HUES64 (cell line): ENCODE data around the gene ACAD10.

Source experiments
- H3K27ac ChIP-seq: 2 replicates; pipeline ENCODE4 v1.7.0; 2013; ENCODE audit warnings: low read depth, low read length, inconsistent platforms
- H3K27me3 ChIP-seq: 2 replicates; pipeline ENCODE4 v1.6.1; 2013; ENCODE audit warnings: mild to moderate bottlenecking, low read length; ENCODE audit not compliant: insufficient read depth
- H3K36me3 ChIP-seq: 2 replicates; pipeline ENCODE4 v1.6.1; 2013; ENCODE audit warnings: mild to moderate bottlenecking, low read length; ENCODE audit not compliant: insufficient read depth
- H3K4me1 ChIP-seq: 2 replicates; pipeline ENCODE4 v1.6.1; 2013; ENCODE audit warnings: mild to moderate bottlenecking, low read length, moderate library complexity; ENCODE audit not compliant: insufficient read depth
- H3K4me3 ChIP-seq: 2 replicates; pipeline ENCODE4 v1.5.1; 2013; ENCODE audit warnings: mild to moderate bottlenecking, low read length, moderate library complexity
- H3K9ac ChIP-seq: 2 replicates; pipeline ENCODE4 v1.6.1; 2013; ENCODE audit warnings: mild to moderate bottlenecking, low read depth, low read length
- H3K9me3 ChIP-seq: 2 replicates; pipeline ENCODE4 v1.6.1; 2013; ENCODE audit warnings: low read depth, low read length; ENCODE audit not compliant: insufficient read depth
- WGBS: fragments of 150-250, 120-280 bp; methylation state at CpG from one replicate; pipeline ENCODE4 v1.1.7; 2013; ENCODE audit warnings: missing lambda C conversion rate; 5-methylcytosine and 5-hydroxymethylcytosine counted together

The ACAD10 gene

DNA sequence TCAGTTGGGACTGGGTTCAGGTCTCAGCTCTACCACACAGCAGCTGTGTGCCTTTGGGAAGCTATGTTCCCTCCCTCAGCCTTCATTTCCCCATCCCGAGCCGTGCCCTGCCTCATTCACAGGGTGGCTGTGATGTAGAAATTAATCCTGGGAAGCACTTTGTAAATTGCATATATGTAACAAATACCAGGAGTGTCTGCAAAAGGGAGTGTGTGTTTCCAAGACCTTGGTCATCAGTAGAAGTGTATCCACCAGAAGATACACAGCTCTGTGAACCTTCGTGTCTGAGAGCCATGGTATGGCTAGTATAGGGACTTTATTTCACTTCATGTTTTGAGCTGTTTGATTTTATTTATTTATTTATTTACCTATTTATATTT is 107.0 kb downstream of the ACAD10 start:
- H3K4me1 ChIP-seq, result no peaks in the 10 kb centered on the region

GRCh38 chr12:111798182-111798581 is 112.3 kb downstream of the ACAD10 start:
- Histone ChIP-seq H3K9ac (no peak overlapping the region), H3K36me3 (peaks cover 46% of the 10 kb centered on the region), H3K9me3 (no peaks in the 10 kb centered on the region), H3K27me3 (no peaks in the 10 kb centered on the region), H3K4me3 (no peak overlapping the region), H3K27ac (no peak overlapping the region), H3K4me1 (no peaks in the 10 kb centered on the region)
- WGBS, result 95% methylated on average over 4 of the region's 4 CpGs

More for the DNA sequence above, 107.0 kb downstream of the ACAD10 start:
- Histone ChIP-seq H3K27ac (no peak overlapping the region), H3K36me3 (peaks cover 50% of the 10 kb centered on the region), H3K9me3 (no peaks in the 10 kb centered on the region), H3K4me3 (no peak overlapping the region), H3K9ac (no peak overlapping the region), H3K27me3 (no peaks in the 10 kb centered on the region)
- WGBS, result 92% methylated on average over 1 of the region's 3 CpGs

DNA sequence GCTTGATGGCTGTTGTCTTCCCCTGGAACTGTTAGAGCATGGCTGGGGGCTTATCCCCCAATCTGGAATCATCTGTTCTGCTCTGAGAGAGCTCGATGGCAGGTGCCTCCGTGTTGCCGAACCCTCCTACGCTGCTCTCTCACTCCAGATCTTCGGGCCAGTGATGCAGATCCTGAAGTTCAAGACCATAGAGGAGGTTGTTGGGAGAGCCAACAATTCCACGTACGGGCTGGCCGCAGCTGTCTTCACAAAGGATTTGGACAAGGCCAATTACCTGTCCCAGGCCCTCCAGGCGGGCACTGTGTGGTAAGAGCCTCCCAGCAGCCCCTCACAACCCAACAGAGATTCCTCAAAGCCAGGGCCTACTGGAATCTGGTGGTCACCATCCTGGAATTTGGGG is 113.9 kb downstream of the ACAD10 start:
- no peak overlapping the region for H3K9ac ChIP-seq
- peaks cover 44% of the 10 kb centered on the region for H3K36me3 ChIP-seq
- no peaks in the 10 kb centered on the region for H3K27me3 ChIP-seq
- no peak overlapping the region for H3K27ac ChIP-seq
- 97% methylated on average over 9 of the region's 9 CpGs for whole genome bisulfite sequencing
- no peaks in the 10 kb centered on the region for H3K4me1 ChIP-seq
- H3K4me3 ChIP-seq, result no peak overlapping the region
- H3K9me3 ChIP-seq, result no peaks in the 10 kb centered on the region

- H3K36me3 ChIP-seq, result peaks cover 42% of the 10 kb centered on the region
- 95% methylated on average over 6 of the region's 6 CpGs for WGBS
Measured at GRCh38 chr12:111803038-111803626, 117.3 kb downstream of the ACAD10 start.

DNA sequence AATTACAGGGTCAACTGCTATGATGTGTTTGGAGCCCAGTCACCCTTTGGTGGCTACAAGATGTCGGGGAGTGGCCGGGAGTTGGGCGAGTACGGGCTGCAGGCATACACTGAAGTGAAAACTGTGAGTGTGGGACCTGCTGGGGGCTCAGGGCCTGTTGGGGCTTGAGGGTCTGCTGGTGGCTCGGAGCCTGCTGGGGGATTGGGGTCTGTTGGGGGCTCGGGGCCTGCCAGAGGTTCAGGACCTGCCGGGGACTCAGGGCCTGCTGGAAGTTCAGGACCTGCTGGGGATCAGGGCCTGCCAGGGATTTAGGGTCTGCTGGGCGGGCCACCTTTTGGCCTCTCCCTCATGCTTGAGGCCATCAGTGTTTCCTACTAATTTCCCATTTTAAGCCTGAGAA is 118.0 kb downstream of the ACAD10 start:
- WGBS, result 94% methylated on average over 8 of the region's 8 CpGs
- Histone ChIP-seq H3K36me3 (peaks cover 37% of the 10 kb centered on the region), H3K9me3 (no peaks in the 10 kb centered on the region), H3K4me3 (no peak overlapping the region), H3K27me3 (no peaks in the 10 kb centered on the region), H3K27ac (no peak overlapping the region), H3K9ac (no peak overlapping the region), H3K4me1 (no peaks in the 10 kb centered on the region)

More at GRCh38 chr12:111803038-111803626, 117.3 kb downstream of the ACAD10 start:
- no peaks in the 10 kb centered on the region for H3K9me3 ChIP-seq
- no peaks in the 10 kb centered on the region for H3K4me1 ChIP-seq
- H3K27ac ChIP-seq, result no peak overlapping the region
- no peaks in the 10 kb centered on the region for H3K27me3 ChIP-seq
- no peak overlapping the region for H3K9ac ChIP-seq
- no peak overlapping the region for H3K4me3 ChIP-seq

GRCh38 chr12:111806304-111806703 is 120.5 kb downstream of the ACAD10 start:
- no peaks in the 10 kb centered on the region for H3K27me3 ChIP-seq
- H3K27ac ChIP-seq, result no peak overlapping the region
- H3K36me3 ChIP-seq, result peaks cover 27% of the 10 kb centered on the region
- no peak overlapping the region for H3K4me3 ChIP-seq
- H3K9ac ChIP-seq, result no peak overlapping the region
- H3K9me3 ChIP-seq, result no peaks in the 10 kb centered on the region
- H3K4me1 ChIP-seq, result no peaks in the 10 kb centered on the region
- 94% methylated on average over 3 of the region's 4 CpGs for WGBS
